IMR-90 (cell line): ENCODE data around the gene TMEM81. TPM values are rescaled to one million over a fixed set of nuclear protein-coding genes. Genes with fewer than 3 reads are reported as not detected.

Source experiments
- ATAC-seq: fragments of 200-7000 bp; cut with Tn5 transposase; 2 replicates; pipeline ENCODE4 v1.9.1; 2020; ENCODE audit warnings: low read depth, mild to moderate bottlenecking, moderate library complexity
- BruUV-seq: library from RNA; stranded (reverse); fragments of 400-500 nt; replicated peaks from 2 replicates; lab custom pipeline; 2021; lab: Mats Ljungman, UMichigan
- CTCF ChIA-PET: fragments of 300-600 bp; formaldehyde crosslinking; extraction: SDS; loops from one replicate; lab custom pipeline; 2021; ENCODE audit warnings: antibody characterized with exemption; lab: Yijun Ruan, JAX
- POLR2A ChIA-PET: fragments of 300-600 bp; sonication (Branson Sonifier 250); formaldehyde crosslinking; loops from one replicate; lab custom pipeline; 2022; ENCODE audit warnings: antibody characterized with exemption; ENCODE audit not compliant: unreplicated experiment; lab: Charles Lee
- DNase-seq: peaks from one replicate; pipeline ENCODE4 v3.0.0; 2013
- H2AFZ ChIP-seq: replicated peaks from 2 replicates; pipeline ENCODE3; 2013; ENCODE audit warnings: low read length, mild to moderate bottlenecking; ENCODE audit not compliant: poor library complexity
- H2AK5ac ChIP-seq: 2 replicates; pipeline ENCODE4 v1.6.1; 2013; ENCODE audit warnings: low read depth, low read length, inconsistent platforms
- H2AK9ac ChIP-seq: replicated peaks from 2 replicates; pipeline ENCODE3; 2013; ENCODE audit warnings: mild to moderate bottlenecking, low read depth, low read length, moderate library complexity; ENCODE audit not compliant: poor library complexity
- H2BK120ac ChIP-seq: 2 replicates; pipeline ENCODE4 v1.6.1; 2013; ENCODE audit warnings: low read depth, low read length, inconsistent platforms
- H2BK15ac ChIP-seq: 3 replicates; pipeline ENCODE4 v1.6.1; 2013; ENCODE audit warnings: low read depth, low read length, inconsistent platforms
- H2BK20ac ChIP-seq: 2 replicates; pipeline ENCODE4 v1.6.1; 2013; ENCODE audit warnings: low read depth, mild to moderate bottlenecking, inconsistent platforms, low read length, moderate library complexity
- H2BK5ac ChIP-seq: 2 replicates; pipeline ENCODE4 v1.6.1; 2013; ENCODE audit warnings: mild to moderate bottlenecking, low read depth, low read length, inconsistent platforms; ENCODE audit not compliant: poor library complexity, severe bottlenecking
- H3K14ac ChIP-seq: replicated peaks from 2 replicates; pipeline ENCODE4 v1.6.1; 2013; ENCODE audit warnings: low read depth, low read length, inconsistent platforms
- H3K18ac ChIP-seq: 2 replicates; pipeline ENCODE4 v1.6.1; 2013; ENCODE audit warnings: low read depth, low read length, control low read depth
- H3K23ac ChIP-seq: 2 replicates; pipeline ENCODE4 v1.6.1; 2013; ENCODE audit warnings: low read depth, low read length, inconsistent platforms
- H3K27ac ChIP-seq: 2 replicates; pipeline ENCODE4 v1.5.1; 2013; ENCODE audit warnings: mild to moderate bottlenecking, control low read depth, low read length; ENCODE audit not compliant: insufficient read depth
- H3K27me3 ChIP-seq: 2 replicates; pipeline ENCODE4 v1.6.1; 2013; ENCODE audit warnings: low read length; ENCODE audit not compliant: control insufficient read depth, insufficient read depth
- H3K36me3 ChIP-seq: 2 replicates; pipeline ENCODE4 v1.6.1; 2013; ENCODE audit warnings: low read length, mixed read lengths; ENCODE audit not compliant: control insufficient read depth, insufficient read depth
- H3K4ac ChIP-seq: 2 replicates; pipeline ENCODE4 v1.6.1; 2013; ENCODE audit warnings: low read depth, low read length, inconsistent platforms
- H3K4me1 ChIP-seq: 2 replicates; pipeline ENCODE4 v1.6.1; 2013; ENCODE audit warnings: low read length, mixed read lengths; ENCODE audit not compliant: control insufficient read depth, insufficient read depth
- H3K4me2 ChIP-seq: 2 replicates; pipeline ENCODE4 v1.6.1; 2013; ENCODE audit warnings: low read depth, mild to moderate bottlenecking, control low read depth, low read length, moderate library complexity
- H3K4me3 ChIP-seq: 2 replicates; pipeline ENCODE4 v1.5.1; 2013; ENCODE audit warnings: low read depth, mild to moderate bottlenecking, control low read depth, low read length, moderate library complexity; ENCODE audit not compliant: insufficient read depth
- H3K56ac ChIP-seq: 2 replicates; pipeline ENCODE4 v1.6.1; 2013; ENCODE audit warnings: low read length, inconsistent platforms; ENCODE audit not compliant: insufficient read depth; ENCODE audit errors: extremely low read depth
- H3K79me1 ChIP-seq, 2 experiments: 2 replicates each; pipeline ENCODE4 v1.6.1; 2013; ENCODE audit warnings: low read length in 2 of 2, inconsistent platforms in 1 of 2, low read depth in 1 of 2
- H3K9ac ChIP-seq: 2 replicates; pipeline ENCODE4 v1.6.1; 2013; ENCODE audit warnings: low read depth, low read length, control low read depth
- H3K9me1 ChIP-seq: 2 replicates; pipeline ENCODE4 v1.6.1; 2013; ENCODE audit warnings: low read length, inconsistent platforms; ENCODE audit not compliant: insufficient read depth
- H3K9me3 ChIP-seq: 2 replicates; pipeline ENCODE4 v1.6.1; 2013; ENCODE audit warnings: low read length; ENCODE audit not compliant: control insufficient read depth, insufficient read depth
- H4K20me1 ChIP-seq: 2 replicates; pipeline ENCODE4 v1.6.1; 2013; ENCODE audit warnings: low read length, inconsistent platforms; ENCODE audit not compliant: insufficient read depth
- H4K5ac ChIP-seq: 2 replicates; pipeline ENCODE4 v1.6.1; 2013; ENCODE audit warnings: mild to moderate bottlenecking, low read depth, low read length, control low read depth
- H4K8ac ChIP-seq, 2 experiments: 2 replicates each; pipeline ENCODE4 v1.6.1; 2013; ENCODE audit warnings: low read depth in 2 of 2, low read length in 2 of 2, control low read depth in 1 of 2, inconsistent platforms in 1 of 2
- H4K91ac ChIP-seq: 2 replicates; pipeline ENCODE4 v1.6.1; 2013; ENCODE audit warnings: low read depth, low read length, inconsistent platforms; ENCODE audit not compliant: insufficient read depth
- BHLHE40 ChIP-seq: fragments of 150-350 bp; IDR thresholded peaks from 2 replicates; pipeline ENCODE4 v1.6.1; 2016; ENCODE audit warnings: mild to moderate bottlenecking, low read depth, low read length
- CEBPB ChIP-seq: IDR thresholded peaks from 2 replicates; pipeline ENCODE4 v1.6.1; 2012; ENCODE audit warnings: low read depth, low read length, improper control_type of control experiment
- CHD1 ChIP-seq: IDR thresholded peaks from 2 replicates; pipeline ENCODE4 v1.6.1; 2012; ENCODE audit warnings: low read depth, low read length, improper control_type of control experiment
- CTCF ChIP-seq: conservative IDR thresholded peaks from 2 replicates; pipeline ENCODE4 v1.5.1; 2012; ENCODE audit warnings: mild to moderate bottlenecking, low read depth, low read length, improper control_type of control experiment
- ELK1 ChIP-seq: fragments of 150-350 bp; IDR thresholded peaks from 2 replicates; pipeline ENCODE4 v1.6.1; 2016; ENCODE audit warnings: low read depth, mild to moderate bottlenecking, low read length, moderate library complexity, borderline replicate concordance
- FOS ChIP-seq: fragments of 150-350 bp; IDR thresholded peaks from 2 replicates; pipeline ENCODE4 v1.6.1; 2016; ENCODE audit warnings: low read depth, low read length
- MAFK ChIP-seq: IDR thresholded peaks from 2 replicates; pipeline ENCODE4 v1.6.1; 2012; ENCODE audit warnings: low read depth, low read length, improper control_type of control experiment
- MAZ ChIP-seq: IDR thresholded peaks from 2 replicates; pipeline ENCODE4 v1.6.1; 2012; ENCODE audit warnings: low read depth, mild to moderate bottlenecking, low read length, improper control_type of control experiment, moderate library complexity, borderline replicate concordance
- MXI1 ChIP-seq: IDR thresholded peaks from 2 replicates; pipeline ENCODE4 v1.6.1; 2012; ENCODE audit warnings: low read depth, mild to moderate bottlenecking, low read length, moderate library complexity, borderline replicate concordance
- NFE2L2 ChIP-seq: fragments of 150-350 bp; IDR thresholded peaks from 2 replicates; pipeline ENCODE4 v1.6.1; 2016; ENCODE audit warnings: low read depth, mild to moderate bottlenecking, low read length
- POLR2A ChIP-seq: IDR thresholded peaks from 2 replicates; pipeline ENCODE4 v1.6.1; 2012; ENCODE audit warnings: mild to moderate bottlenecking, low read depth, low read length
- RAD21 ChIP-seq: IDR thresholded peaks from 2 replicates; pipeline ENCODE4 v1.6.1; 2012; ENCODE audit warnings: low read length, improper control_type of control experiment
- RCOR1 ChIP-seq: IDR thresholded peaks from 2 replicates; pipeline ENCODE4 v1.6.1; 2012; ENCODE audit warnings: mild to moderate bottlenecking, low read length, improper control_type of control experiment; ENCODE audit not compliant: insufficient replicate concordance
- RFX5 ChIP-seq: IDR thresholded peaks from 2 replicates; pipeline ENCODE4 v1.8.0; 2012; ENCODE audit warnings: low read depth, mild to moderate bottlenecking, low read length, moderate library complexity
- SMC3 ChIP-seq: fragments of 150-350 bp; IDR thresholded peaks from 2 replicates; pipeline ENCODE4 v1.6.1; 2016; ENCODE audit warnings: low read depth, mild to moderate bottlenecking, antibody characterized with exemption, low read length, moderate library complexity
- USF2 ChIP-seq: fragments of 150-350 bp; IDR thresholded peaks from 2 replicates; pipeline ENCODE4 v1.6.1; 2017; ENCODE audit warnings: mild to moderate bottlenecking, antibody characterized with exemption, low read length, low read depth
- WGBS, 2 experiments: methylation state at CpG; one replicate each; pipeline versions ENCODE4 v1.1.5 to v1.1.7; 2013; ENCODE audit warnings: missing lambda C conversion rate in 2 of 2; ENCODE audit not compliant: insufficient read length in 1 of 2; ENCODE audit errors: extremely low coverage in 2 of 2; 5-methylcytosine and 5-hydroxymethylcytosine counted together
- dilution Hi-C: fragments of 300-500 bp; cut with HindIII; formaldehyde crosslinking; loops from one replicate; pipeline ENCODE4 v1.14.3; 2018; ENCODE audit warnings: low sequenced_read_pairs; ENCODE audit not compliant: unreplicated experiment
- in situ Hi-C: fragments of 300-500 bp; cut with MboI; formaldehyde crosslinking; loops from 3 replicates; pipeline ENCODE4 v1.14.3; 2019; ENCODE audit warnings: low sequenced_read_pairs, inconsistent platforms, mixed read lengths
- intact Hi-C: fragments of 100-400 bp; cut with micrococcal nuclease; formaldehyde crosslinking; loops from 2 replicates; pipeline ENCODE4 v1.10.0; 2022
- polyA plus RNA-seq, 3 experiments: library from polyadenylated mRNA; depleted of rRNA; stranded (reverse); fragments of >200 nt; gene quantifications; 2 replicates each; pipeline ENCODE4 v1.2.3, GENCODE V29; 2012; ENCODE audit warnings: low replicate concordance in 1 of 3
- total RNA-seq: library from RNA; depleted of rRNA; stranded (reverse); fragments of >200 nt; gene quantifications from 2 replicates; pipeline ENCODE4 v1.2.3, GENCODE V29; 2012

Gene TMEM81
- total and polyA plus RNA-seq, 2 of the 4 experiments (the other 2 are of a cell fraction), result 1.5 to 1.8 TPM

GRCh38 chr1:205056956-205057568, 27.2 kb downstream of the TMEM81 start:
- no peak overlapping the region for H3K4me3 ChIP-seq
- BruUV-seq, result no TSS peak
- ATAC-seq (no peak), DNase-seq (no peak)
- H3K36me3 ChIP-seq, result no peaks in the 10 kb centered on the region
- in situ Hi-C loops, result no loop called here
- no peak overlapping the region for H3K4me2 ChIP-seq
- POLR2A ChIA-PET, result no interaction called here
- no peak overlapping the region for H3K23ac ChIP-seq
- no peak overlapping the region for H2AK9ac ChIP-seq
- no peak for TF ChIP-seq NFE2L2
- TF ChIP-seq MXI1, result no peak
- TF ChIP-seq FOS, result no peak
- TF ChIP-seq USF2, result no peak
- TF ChIP-seq POLR2A, result no peak
- TF ChIP-seq RFX5, result no peak
- TF ChIP-seq CEBPB, result no peak
- TF ChIP-seq RCOR1, result no peak
- TF ChIP-seq RAD21, result no peak
- no peak for TF ChIP-seq SMC3
- TF ChIP-seq CTCF, result no peak
- TF ChIP-seq MAZ, result no peak
- no peak for TF ChIP-seq MAFK
- no peak for TF ChIP-seq BHLHE40
- no peak for TF ChIP-seq ELK1
- no peak for TF ChIP-seq CHD1
- no peak overlapping the region for H2BK20ac ChIP-seq
- H3K9me1 ChIP-seq, result no peaks in the 10 kb centered on the region
- H3K56ac ChIP-seq, result no peak overlapping the region
- H2AFZ ChIP-seq, result no peak overlapping the region
- H4K5ac ChIP-seq, result no peak overlapping the region
- CTCF ChIA-PET, result no interaction called here
- WGBS, 2 experiments, result 90% methylated on average over 2 of the region's 6 CpGs; no CpG with 5 or more reads in 1 of the 2 experiments
- no peak overlapping the region for H3K18ac ChIP-seq
- H3K4ac ChIP-seq, result no peak overlapping the region
- dilution Hi-C loops, result no loop called here
- H3K14ac ChIP-seq, result no peak overlapping the region
- no peak overlapping the region for H3K27ac ChIP-seq
- H2BK15ac ChIP-seq, result no peak overlapping the region
- H3K27me3 ChIP-seq, result peaks cover 36% of the 10 kb centered on the region
- H4K20me1 ChIP-seq, result no peaks in the 10 kb centered on the region
- H3K4me1 ChIP-seq, result no peaks in the 10 kb centered on the region
- H2BK5ac ChIP-seq, result no peak overlapping the region
- H2AK5ac ChIP-seq, result no peak overlapping the region
- H3K9ac ChIP-seq, result no peak overlapping the region
- no peak overlapping the region for H2BK120ac ChIP-seq
- no peak overlapping the region for H4K8ac ChIP-seq
- no peak overlapping the region for H4K91ac ChIP-seq
- H3K9me3 ChIP-seq, result no peaks in the 10 kb centered on the region
- intact Hi-C loops, result no loop called here
- H3K79me1 ChIP-seq, result no peaks in the 10 kb centered on the region
